GM12872 (cell line): Measurements from ENCODE around the gene TEX22.

Source experiments
- CTCF ChIP-seq: IDR thresholded peaks from 3 replicates; pipeline ENCODE4 v1.5.1; 2011; ENCODE audit warnings: low read depth, mild to moderate bottlenecking, low read length, moderate library complexity; ENCODE audit not compliant: insufficient read depth

TEX22 gene

GRCh38 chr14:105456736-105457617 is 58.6 kb downstream of the TEX22 start:
- TF ChIP-seq CTCF = no peak

GRCh38 chr14:105458010-105458409 is 59.7 kb downstream of the TEX22 start:
- TF ChIP-seq CTCF = no peak

GRCh38 chr14:105458571-105458970 is 60.2 kb downstream of the TEX22 start:
- TF ChIP-seq CTCF = no peak

GRCh38 chr14:105460116-105460515 is 61.8 kb downstream of the TEX22 start:
- no peak for TF ChIP-seq CTCF

- no peak for TF ChIP-seq CTCF
These were observed 62.3 kb downstream of the TEX22 start for GRCh38 chr14:105460616-105461015.

GRCh38 chr14:105461903-105462302 is 63.6 kb downstream of the TEX22 start:
- TF ChIP-seq CTCF = no peak
